HFF-Myc (cell line): Measurements from ENCODE around the gene RNF138.
"Not testable (repeated sequence)": the region's sequence is repeated elsewhere in the genome, so short reads cannot be mapped to it uniquely, and the experiment has no call there.

Source experiments
- DNase-seq: peaks from one replicate; pipeline ENCODE4 v3.0.0-alpha.2; 2011; ENCODE audit warnings: low read depth; ENCODE audit errors: extremely low read depth
- H3K4me3 ChIP-seq: replicated peaks from 2 replicates; pipeline ENCODE4 v1.5.1; 2011; ENCODE audit warnings: low read depth, mild to moderate bottlenecking, control low read depth, low read length
- TF ChIP-seq, protein P1 (sequence below): IDR thresholded peaks from 2 replicates; pipeline ENCODE4 v1.5.1; 2012; ENCODE audit warnings: mild to moderate bottlenecking, low read depth, low read length, control low read depth; ENCODE audit errors: missing control alignments

Gene RNF138

DNA sequence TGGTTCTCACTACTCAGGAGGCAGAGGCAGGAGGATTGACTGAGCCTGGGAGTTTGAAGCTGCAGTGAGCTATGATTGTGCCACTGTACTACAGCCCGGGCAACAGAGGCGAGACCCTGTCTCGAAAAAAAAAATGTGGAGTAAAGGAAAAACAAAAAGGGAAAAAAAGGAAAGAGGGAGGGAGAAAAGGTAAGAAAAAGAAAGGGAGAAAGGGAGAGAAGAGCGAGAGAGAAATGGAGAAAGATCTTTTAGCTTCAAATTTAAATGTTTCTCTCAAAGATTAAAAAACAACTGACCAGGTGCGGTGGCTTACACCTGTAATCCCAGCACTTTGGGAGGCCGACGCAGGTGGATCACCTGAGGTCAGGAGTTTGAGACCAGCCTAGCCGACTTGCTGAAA lies 7.9 kb upstream of the RNF138 start:
- no peak overlapping the region for H3K4me3 ChIP-seq
- DNase-seq = no peak
- TF ChIP-seq, protein P1, sequence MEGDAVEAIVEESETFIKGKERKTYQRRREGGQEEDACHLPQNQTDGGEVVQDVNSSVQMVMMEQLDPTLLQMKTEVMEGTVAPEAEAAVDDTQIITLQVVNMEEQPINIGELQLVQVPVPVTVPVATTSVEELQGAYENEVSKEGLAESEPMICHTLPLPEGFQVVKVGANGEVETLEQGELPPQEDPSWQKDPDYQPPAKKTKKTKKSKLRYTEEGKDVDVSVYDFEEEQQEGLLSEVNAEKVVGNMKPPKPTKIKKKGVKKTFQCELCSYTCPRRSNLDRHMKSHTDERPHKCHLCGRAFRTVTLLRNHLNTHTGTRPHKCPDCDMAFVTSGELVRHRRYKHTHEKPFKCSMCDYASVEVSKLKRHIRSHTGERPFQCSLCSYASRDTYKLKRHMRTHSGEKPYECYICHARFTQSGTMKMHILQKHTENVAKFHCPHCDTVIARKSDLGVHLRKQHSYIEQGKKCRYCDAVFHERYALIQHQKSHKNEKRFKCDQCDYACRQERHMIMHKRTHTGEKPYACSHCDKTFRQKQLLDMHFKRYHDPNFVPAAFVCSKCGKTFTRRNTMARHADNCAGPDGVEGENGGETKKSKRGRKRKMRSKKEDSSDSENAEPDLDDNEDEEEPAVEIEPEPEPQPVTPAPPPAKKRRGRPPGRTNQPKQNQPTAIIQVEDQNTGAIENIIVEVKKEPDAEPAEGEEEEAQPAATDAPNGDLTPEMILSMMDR = no peak

DNA sequence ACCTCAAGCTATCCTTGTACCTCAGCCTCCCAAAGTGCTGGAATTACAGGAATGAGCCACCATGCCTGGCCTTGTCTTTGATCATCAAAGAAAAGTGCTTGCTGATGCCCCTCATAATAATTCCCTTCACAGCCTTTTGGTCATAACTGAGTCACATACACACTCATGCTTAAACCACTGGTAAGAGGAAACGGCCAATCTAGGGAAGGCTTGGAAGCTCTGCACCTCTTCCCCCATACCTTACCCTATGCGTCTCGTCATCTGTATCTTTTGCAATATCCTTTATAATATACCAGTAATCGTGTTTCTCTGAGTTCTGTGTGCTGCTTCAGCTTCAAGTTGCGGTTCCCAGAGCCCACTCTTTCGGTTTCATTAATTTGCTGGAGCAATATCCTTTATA lies 4.8 kb upstream of the RNF138 start:
- no peak for DNase-seq
- H3K4me3 ChIP-seq = no peak overlapping the region
- TF ChIP-seq, protein P1 = no peak

DNA sequence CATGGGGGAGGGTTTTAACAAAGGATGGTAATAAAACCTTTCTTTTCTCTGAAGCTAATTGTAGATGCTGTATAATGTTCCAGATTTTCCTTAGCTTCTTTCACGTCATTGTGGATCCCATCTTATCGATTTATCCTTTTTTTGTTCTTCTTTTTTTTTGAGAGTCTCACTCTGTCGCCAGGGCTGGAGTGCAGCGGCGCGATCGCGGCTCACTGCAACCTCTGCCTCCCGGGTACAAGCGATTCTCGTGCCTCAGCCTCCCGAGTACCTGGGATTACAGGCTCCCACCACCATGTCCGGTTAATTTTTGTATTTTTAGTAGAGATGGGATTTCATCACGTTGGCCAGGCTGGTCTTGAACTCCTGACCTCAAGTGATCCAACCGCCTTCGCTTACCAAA lies 843 bp upstream of the RNF138 start:
- not testable (repeated sequence) for H3K4me3 ChIP-seq, DNase-seq

DNA sequence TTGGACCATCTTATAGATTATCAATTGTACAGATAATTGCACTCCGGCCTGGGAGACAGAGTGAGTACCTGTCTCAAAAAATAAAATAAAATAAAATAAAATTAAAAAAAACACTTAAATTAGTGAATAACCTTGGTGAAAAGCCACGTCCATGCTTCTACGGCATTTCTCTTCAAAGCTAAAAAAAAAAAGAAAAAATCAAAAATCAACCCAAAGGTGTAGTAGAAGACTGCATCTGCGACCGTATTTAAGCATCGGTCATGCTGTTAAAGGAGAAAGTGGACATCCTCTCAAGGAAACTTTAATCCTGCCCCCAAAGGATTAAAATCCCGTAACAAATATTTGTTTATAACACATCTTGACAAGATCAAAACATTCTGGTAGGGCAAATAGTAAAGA lies 350 bp upstream of the RNF138 start:
- H3K4me3 ChIP-seq = peak overlapping the region; percentile 88
- TF ChIP-seq, protein P1 = no peak
- DNase-seq = no peak

DNA sequence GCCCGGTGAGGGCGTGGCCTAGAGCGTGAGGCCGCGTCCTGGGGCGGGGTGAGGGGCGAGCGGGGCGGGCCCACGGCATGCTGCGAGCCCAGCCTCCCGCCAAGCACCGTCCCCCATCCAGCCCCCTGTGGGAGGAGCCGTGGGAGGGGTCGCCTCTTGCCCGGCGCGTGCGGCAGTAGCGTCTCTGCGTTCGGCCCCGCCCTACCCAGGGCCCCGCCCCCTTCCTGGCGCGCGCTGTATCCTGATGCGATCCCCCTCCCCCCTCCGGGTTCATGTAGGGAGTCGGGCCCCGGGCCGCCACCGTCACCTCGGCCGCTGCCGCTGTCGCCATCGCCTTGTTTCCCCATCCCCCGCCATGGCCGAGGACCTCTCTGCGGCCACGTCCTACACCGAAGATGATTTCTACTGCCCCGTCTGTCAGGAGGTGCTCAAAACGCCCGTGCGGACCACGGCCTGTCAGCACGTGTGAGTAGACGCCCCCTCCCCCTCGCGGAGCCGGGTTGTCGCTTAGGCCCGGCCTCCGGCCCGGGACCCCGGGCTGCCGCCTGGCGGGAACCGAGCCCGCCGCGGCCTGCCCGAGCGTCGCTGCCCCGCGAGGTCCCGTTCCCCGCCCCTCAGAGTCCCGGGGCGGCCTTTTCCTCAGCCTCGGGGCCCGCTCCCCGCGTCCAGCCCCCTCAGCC lies 888 bp downstream of the RNF138 start:
- TF ChIP-seq, protein P1 = no peak
- DNase-seq = peak; percentile 77

DNA sequence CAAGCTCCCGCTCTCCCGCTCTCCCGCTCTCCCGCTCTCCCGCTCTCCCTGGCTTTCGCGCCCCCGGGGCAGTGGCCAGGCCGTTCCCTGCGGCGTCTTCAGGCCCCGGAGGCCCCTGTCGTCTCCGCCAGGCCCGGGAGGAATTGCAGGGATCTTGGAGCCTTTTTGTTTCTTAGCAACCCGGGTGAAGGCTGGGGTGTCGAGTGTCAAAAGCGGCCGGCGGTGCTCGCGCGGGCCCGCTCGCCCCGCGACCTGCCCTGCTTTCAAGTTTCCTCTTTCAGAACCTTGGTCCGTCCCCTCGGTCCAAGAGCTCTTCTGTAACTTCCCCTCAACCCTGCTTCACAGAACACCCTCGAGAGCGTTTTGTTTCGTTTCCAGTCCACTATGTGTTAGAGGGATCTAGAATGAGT lies 1.4 kb downstream of the RNF138 start:
- TF ChIP-seq, protein P1 = no peak
- no peak for DNase-seq
- H3K4me3 ChIP-seq = peak overlapping the region; percentile 88

More for the DNA sequence above, 888 bp downstream of the RNF138 start:
- H3K4me3 ChIP-seq = peak overlapping the region; percentile 88

DNA sequence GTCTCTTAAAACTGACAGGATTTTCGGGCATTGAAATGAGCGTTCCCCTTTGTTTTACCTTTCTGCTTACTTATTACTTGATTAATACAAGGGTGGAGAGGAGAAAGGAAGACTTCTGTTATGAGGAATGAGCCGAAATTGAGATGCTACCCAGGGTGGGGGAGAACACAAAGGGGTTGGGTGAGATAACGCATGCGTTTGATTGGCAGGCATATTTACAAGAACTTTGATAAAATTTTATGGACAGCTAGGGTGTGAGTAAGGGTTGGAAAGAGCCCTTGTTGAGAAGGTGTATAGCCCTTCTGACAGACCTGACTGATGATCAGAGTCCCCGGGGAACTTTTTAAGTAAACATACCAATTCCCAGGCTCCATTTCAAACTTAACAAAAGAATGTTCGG lies 1.8 kb downstream of the RNF138 start:
- peak overlapping the region; percentile 88 for H3K4me3 ChIP-seq
- TF ChIP-seq, protein P1 = no peak
- DNase-seq = no peak
